ENCODE results near the gene UBE2E2.

Gene UBE2E2

DNA sequence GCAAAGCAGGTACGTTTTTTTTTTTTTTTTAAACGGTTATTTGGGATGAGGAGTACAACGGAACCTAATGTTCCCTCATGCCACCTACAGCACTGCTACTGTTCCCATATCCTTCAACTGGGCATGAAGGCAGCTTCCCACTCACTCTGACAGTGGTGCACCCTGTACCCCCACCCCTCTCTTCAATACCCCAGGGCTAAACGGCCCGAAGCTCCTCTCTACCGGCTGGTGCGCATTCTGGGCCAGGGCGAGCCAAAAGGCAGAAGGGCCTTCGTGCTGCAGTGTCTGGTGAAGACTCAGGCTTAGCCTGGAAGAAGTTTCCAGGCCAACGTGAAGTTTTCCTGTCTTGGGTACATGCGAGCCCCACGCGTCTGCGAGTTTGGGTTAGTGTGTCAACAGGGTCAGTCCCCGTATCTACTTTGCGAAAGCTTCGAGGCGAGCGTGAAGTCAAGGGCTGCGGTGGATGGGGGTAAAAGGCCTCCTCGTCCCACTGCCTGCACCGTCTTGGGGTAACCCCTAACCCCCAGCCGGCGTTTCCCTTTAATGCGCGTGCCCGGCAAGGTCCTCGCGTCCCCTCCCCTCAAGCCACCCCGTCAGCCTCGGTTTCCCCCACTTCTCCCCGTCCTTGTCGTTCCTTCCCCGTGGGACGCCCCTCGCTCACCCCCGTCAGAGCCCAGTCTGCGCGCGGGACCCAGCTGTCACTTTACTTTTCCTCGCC lies 765 bp upstream of the UBE2E2 start:
- TF ChIP-seq, protein P1, sequence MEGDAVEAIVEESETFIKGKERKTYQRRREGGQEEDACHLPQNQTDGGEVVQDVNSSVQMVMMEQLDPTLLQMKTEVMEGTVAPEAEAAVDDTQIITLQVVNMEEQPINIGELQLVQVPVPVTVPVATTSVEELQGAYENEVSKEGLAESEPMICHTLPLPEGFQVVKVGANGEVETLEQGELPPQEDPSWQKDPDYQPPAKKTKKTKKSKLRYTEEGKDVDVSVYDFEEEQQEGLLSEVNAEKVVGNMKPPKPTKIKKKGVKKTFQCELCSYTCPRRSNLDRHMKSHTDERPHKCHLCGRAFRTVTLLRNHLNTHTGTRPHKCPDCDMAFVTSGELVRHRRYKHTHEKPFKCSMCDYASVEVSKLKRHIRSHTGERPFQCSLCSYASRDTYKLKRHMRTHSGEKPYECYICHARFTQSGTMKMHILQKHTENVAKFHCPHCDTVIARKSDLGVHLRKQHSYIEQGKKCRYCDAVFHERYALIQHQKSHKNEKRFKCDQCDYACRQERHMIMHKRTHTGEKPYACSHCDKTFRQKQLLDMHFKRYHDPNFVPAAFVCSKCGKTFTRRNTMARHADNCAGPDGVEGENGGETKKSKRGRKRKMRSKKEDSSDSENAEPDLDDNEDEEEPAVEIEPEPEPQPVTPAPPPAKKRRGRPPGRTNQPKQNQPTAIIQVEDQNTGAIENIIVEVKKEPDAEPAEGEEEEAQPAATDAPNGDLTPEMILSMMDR (IDR thresholded peaks at IDR 0.05; ENCODE audit: insufficient read depth, low read depth, low read length, missing control alignments): no peak
- peak; percentile 7 for DNase-seq (ENCODE audit: low read depth)

DNA sequence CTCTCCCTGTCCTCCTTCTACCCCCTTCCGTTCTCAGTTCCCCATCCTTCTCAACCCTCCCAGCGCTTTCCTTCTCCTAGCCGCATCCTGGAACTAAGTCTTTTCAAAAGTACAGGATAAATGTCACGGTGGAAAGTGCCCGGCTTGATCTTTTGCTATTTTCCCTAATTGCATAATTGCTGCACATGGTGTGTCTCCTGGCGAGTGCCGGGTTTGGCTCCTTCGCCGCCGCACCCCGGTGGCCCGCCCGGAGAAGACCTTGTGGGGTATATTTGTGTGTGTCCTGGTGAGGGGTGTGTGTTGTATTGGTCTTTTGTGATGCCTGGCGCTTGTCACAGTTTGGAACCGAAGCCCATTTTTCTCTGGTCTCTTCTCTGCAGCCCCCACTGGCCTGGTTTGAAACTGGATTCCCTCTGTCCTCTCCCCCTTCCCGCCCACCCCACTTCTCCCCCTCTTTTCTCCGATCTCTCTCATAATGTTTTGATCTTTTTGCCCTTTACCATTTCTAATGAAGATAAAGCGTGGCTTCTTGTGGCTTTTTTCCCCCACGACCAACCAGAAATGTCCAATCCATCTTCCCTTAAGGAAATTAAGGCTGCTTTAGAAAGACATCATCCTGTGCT lies 692 bp downstream of the UBE2E2 start:
- TF ChIP-seq, protein P1 (IDR thresholded peaks at IDR 0.05; ENCODE audit: insufficient read depth, low read depth, low read length, missing control alignments): no peak
- peak overlapping the region; percentile 74 for H3K4me3 ChIP-seq (ENCODE audit: low read length)
- peak; percentile 33 for DNase-seq (ENCODE audit: low read depth)

More for the DNA sequence above, 765 bp upstream of the UBE2E2 start:
- H3K4me3 ChIP-seq (ENCODE audit: low read length): peak overlapping the region; percentile 69

DNA sequence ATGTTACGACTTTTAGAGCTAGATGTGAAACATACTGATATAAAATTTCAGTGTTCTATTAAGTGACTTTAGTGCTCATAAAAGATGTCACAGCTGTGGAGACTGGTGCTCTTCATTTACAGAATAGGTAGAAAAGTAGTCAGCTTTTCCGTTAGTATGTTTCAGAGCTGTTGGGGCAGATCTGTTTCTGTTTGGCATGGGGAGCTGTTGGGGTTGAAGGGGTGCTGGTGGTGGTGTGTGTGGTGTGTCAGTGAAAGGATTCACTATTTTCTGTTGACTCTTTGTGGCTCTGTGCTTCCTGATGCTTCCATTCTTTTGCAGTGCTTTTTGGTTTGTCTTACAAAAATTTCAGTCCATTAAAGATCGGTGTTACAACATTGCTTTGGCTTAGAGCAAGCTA lies 3.2 kb downstream of the UBE2E2 start:
- TF ChIP-seq, protein P1 (IDR thresholded peaks at IDR 0.05; ENCODE audit: insufficient read depth, low read depth, low read length, missing control alignments): no peak
- no peak overlapping the region for H3K4me3 ChIP-seq (ENCODE audit: low read length)
- DNase-seq (ENCODE audit: low read depth): no peak

DNA sequence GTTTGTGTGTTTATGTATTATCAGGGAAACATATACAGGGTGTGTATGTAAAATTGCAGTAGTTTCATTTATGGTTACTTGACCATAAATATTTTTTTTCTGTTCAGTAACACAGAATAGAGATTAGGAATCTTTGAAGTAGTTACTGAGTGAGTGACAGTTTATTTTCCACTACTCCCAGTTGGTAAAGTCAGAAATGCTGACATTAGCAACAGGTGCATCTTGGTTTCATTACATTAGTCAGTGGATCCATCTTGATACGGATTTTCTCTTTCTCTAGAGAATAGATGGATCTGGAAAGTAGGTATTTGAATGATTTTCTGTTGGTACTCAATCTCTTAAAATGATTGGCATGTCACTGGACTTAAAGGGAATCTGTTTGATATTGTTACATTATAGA lies 6.0 kb downstream of the UBE2E2 start:
- TF ChIP-seq, protein P1 (IDR thresholded peaks at IDR 0.05; ENCODE audit: insufficient read depth, low read depth, low read length, missing control alignments): no peak
- H3K4me3 ChIP-seq (ENCODE audit: low read length): no peak overlapping the region

DNA sequence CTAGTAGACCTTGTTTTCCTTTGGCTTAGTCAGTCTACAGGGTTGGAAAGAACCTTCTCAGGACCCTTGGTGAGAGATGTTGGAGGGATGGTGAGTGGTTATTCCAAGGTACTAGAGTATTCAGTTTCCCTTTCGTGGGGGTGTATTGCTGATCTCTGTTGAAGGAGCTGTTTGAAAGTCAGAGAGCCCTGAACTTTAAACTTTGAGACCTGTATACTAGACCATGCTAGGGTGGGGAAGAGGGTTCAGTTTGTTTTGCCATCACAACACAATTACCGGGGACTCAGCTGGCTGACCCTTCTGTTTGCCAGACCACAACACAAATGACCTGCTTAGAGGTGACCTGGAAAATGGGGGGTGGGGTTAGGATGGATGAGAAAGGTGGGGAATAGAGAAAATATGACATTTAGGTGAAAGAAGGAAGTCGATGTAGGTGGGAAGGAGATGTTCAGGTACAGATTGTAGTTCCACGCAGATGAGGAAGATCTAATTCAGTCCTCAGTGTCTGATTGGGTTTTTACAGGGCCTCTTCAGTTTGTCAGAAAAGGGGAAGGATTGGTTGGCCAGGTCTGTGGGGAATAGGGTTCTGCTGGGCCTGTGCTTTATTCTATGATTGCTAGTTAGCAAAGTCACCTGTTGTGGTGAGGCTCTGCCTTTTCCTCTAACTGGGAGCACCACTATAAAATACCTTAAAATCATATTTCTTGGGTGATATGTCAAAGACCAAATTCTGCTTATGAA lies 6.8 kb downstream of the UBE2E2 start:
- TF ChIP-seq, protein P1 (IDR thresholded peaks at IDR 0.05; ENCODE audit: insufficient read depth, low read depth, low read length, missing control alignments): no peak
- no peak for DNase-seq (ENCODE audit: low read depth)

More for the DNA sequence above, 6.0 kb downstream of the UBE2E2 start:
- DNase-seq (ENCODE audit: low read depth): no peak

DNA sequence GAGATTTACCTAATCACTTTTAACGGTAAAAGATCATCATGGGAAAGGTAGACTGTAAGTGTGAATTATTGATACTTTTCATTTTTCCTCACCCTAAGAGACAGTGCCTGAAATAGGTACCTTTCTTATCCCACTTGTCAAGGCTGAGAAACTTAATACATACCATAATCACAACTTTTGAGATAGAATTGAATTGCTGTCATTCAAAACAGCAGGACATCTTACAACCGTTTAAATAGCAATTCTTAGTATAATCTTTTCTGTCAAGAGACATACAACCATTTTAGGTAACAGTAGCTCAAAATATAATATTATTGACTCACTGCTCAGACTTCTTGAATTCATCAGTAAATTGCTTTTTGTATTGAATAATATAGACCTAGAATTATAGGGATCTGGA lies 10.7 kb downstream of the UBE2E2 start:
- H3K4me3 ChIP-seq (ENCODE audit: low read length): no peak overlapping the region
- TF ChIP-seq, protein P1 (IDR thresholded peaks at IDR 0.05; ENCODE audit: insufficient read depth, low read depth, low read length, missing control alignments): no peak
- DNase-seq (ENCODE audit: low read depth): no peak

More for the DNA sequence above, 6.8 kb downstream of the UBE2E2 start:
- no peak overlapping the region for H3K4me3 ChIP-seq (ENCODE audit: low read length)
